Trophoblast cell (in vitro differentiated cells and primary cell): Measurements from ENCODE around the gene SEPTIN14.

Source experiments
- DNase-seq, 2 donors: peaks; one replicate each; pipeline ENCODE4 v3.0.0-alpha.2; 2016
- H2AFZ ChIP-seq: 2 replicates; pipeline ENCODE4 v1.6.1; 2013; ENCODE audit warnings: low read length, moderate library complexity, mild to moderate bottlenecking; ENCODE audit not compliant: insufficient read depth, poor library complexity
- H2AK5ac ChIP-seq: 2 replicates; pipeline ENCODE4 v1.6.1; 2013; ENCODE audit warnings: mild to moderate bottlenecking, low read length
- H2BK120ac ChIP-seq: 2 replicates; pipeline ENCODE4 v1.6.1; 2013; ENCODE audit warnings: low read length, mild to moderate bottlenecking, moderate library complexity; ENCODE audit not compliant: insufficient read depth, poor library complexity
- H2BK12ac ChIP-seq: 2 replicates; pipeline ENCODE4 v1.6.1; 2013; ENCODE audit warnings: mild to moderate bottlenecking, low read length, moderate library complexity
- H2BK5ac ChIP-seq: 2 replicates; pipeline ENCODE4 v1.6.1; 2013; ENCODE audit warnings: low read length, low read depth, moderate library complexity, mild to moderate bottlenecking; ENCODE audit not compliant: poor library complexity
- H3K14ac ChIP-seq: 2 replicates; pipeline ENCODE4 v1.6.1; 2013; ENCODE audit warnings: mild to moderate bottlenecking, low read length
- H3K18ac ChIP-seq: 2 replicates; pipeline ENCODE4 v1.6.1; 2013; ENCODE audit warnings: mild to moderate bottlenecking, low read length
- H3K23ac ChIP-seq: 2 replicates; pipeline ENCODE4 v1.6.1; 2013; ENCODE audit warnings: low read length
- H3K27ac ChIP-seq: 2 replicates; pipeline ENCODE4 v1.5.1; 2013; ENCODE audit warnings: low read depth, mild to moderate bottlenecking, inconsistent platforms, low read length, moderate library complexity
- H3K27me3 ChIP-seq: 2 replicates; pipeline ENCODE4 v1.6.1; 2013; ENCODE audit warnings: inconsistent platforms, mild to moderate bottlenecking, low read length, moderate library complexity; ENCODE audit not compliant: insufficient read depth
- H3K36me3 ChIP-seq, 2 experiments: 1 replicate in 1 of 2; 2 replicates in 1 of 2; pipeline ENCODE4 v1.6.1; 2013; ENCODE audit warnings: low read length in 2 of 2, mild to moderate bottlenecking in 2 of 2, moderate library complexity in 1 of 2; ENCODE audit not compliant: insufficient read depth in 2 of 2, control insufficient read depth in 1 of 2
- H3K4ac ChIP-seq: 2 replicates; pipeline ENCODE4 v1.6.1; 2013; ENCODE audit warnings: low read depth, mild to moderate bottlenecking, low read length, moderate library complexity
- H3K4me1 ChIP-seq, 2 experiments: 1 replicate in 1 of 2; 2 replicates in 1 of 2; pipeline ENCODE4 v1.6.1; 2013; ENCODE audit warnings: low read length in 2 of 2, mild to moderate bottlenecking in 2 of 2, moderate library complexity in 1 of 2; ENCODE audit not compliant: insufficient read depth in 2 of 2, control insufficient read depth in 1 of 2
- H3K4me2 ChIP-seq: 2 replicates; pipeline ENCODE4 v1.6.1; 2013; ENCODE audit warnings: inconsistent platforms, mild to moderate bottlenecking, low read length, moderate library complexity
- H3K4me3 ChIP-seq: 2 replicates; pipeline ENCODE4 v1.5.1; 2013; ENCODE audit warnings: mild to moderate bottlenecking, low read depth, low read length, inconsistent platforms
- H3K79me1 ChIP-seq: one replicate; pipeline ENCODE4 v1.6.1; 2013; ENCODE audit warnings: low read length
- H3K79me2 ChIP-seq: 2 replicates; pipeline ENCODE4 v1.6.1; 2013; ENCODE audit warnings: low read length, mild to moderate bottlenecking; ENCODE audit not compliant: control insufficient read depth, insufficient read depth, poor library complexity
- H3K9ac ChIP-seq: 2 replicates; pipeline ENCODE4 v1.6.1; 2013; ENCODE audit warnings: mild to moderate bottlenecking, low read length
- H3K9me3 ChIP-seq: 2 replicates; pipeline ENCODE4 v1.6.1; 2013; ENCODE audit warnings: low read depth, mild to moderate bottlenecking, control low read depth, inconsistent platforms, low read length; ENCODE audit not compliant: insufficient read depth
- H4K12ac ChIP-seq: 2 replicates; pipeline ENCODE4 v1.6.1; 2013; ENCODE audit warnings: low read depth, mild to moderate bottlenecking, low read length, moderate library complexity
- H4K8ac ChIP-seq: 2 replicates; pipeline ENCODE4 v1.6.1; 2013; ENCODE audit warnings: low read depth, mild to moderate bottlenecking, low read length, moderate library complexity
- H4K91ac ChIP-seq: one replicate; pipeline ENCODE4 v1.6.1; 2013; ENCODE audit warnings: low read depth, mild to moderate bottlenecking, low read length, moderate library complexity
- WGBS: extraction: QIAGEN DNeasy Blood & Tissue Kit; methylation state at CpG from one replicate; pipeline ENCODE4 v1.1.7; 2013; ENCODE audit warnings: missing lambda C conversion rate; ENCODE audit not compliant: insufficient read length, insufficient coverage; ENCODE audit errors: extremely low coverage; 5-methylcytosine and 5-hydroxymethylcytosine counted together

Gene SEPTIN14

GRCh38 chr7:55884321-55884720 lies 21.8 kb upstream of the SEPTIN14 start:
- H3K14ac ChIP-seq = no peak overlapping the region
- no peak overlapping the region for H3K18ac ChIP-seq
- WGBS = no CpG with 5 or more reads among the region's 3 CpGs
- H2AK5ac ChIP-seq = no peak overlapping the region
- H4K91ac ChIP-seq = no peak overlapping the region
- no peak overlapping the region for H4K8ac ChIP-seq
- H3K79me1 ChIP-seq = peaks cover 6% of the 10 kb centered on the region
- no peak overlapping the region for H2BK12ac ChIP-seq
- H3K4ac ChIP-seq = no peak overlapping the region
- H2AFZ ChIP-seq = no peak overlapping the region
- no peaks in the 10 kb centered on the region for H3K27me3 ChIP-seq
- H3K9ac ChIP-seq = no peak overlapping the region
- no peak overlapping the region for H4K12ac ChIP-seq
- no peaks in the 10 kb centered on the region for H3K9me3 ChIP-seq
- no peaks in the 10 kb centered on the region for H3K36me3 ChIP-seq
- no peak for DNase-seq
- no peak overlapping the region for H2BK120ac ChIP-seq
- no peaks in the 10 kb centered on the region for H3K4me1 ChIP-seq
- H3K4me2 ChIP-seq = no peak overlapping the region
- H3K4me3 ChIP-seq = no peak overlapping the region
- peaks cover 4% of the 10 kb centered on the region for H3K79me2 ChIP-seq
- no peak overlapping the region for H2BK5ac ChIP-seq
- no peak overlapping the region for H3K23ac ChIP-seq
- H3K27ac ChIP-seq = no peak overlapping the region

GRCh38 chr7:55878691-55879090 lies 16.1 kb upstream of the SEPTIN14 start:
- WGBS = no CpG with 5 or more reads among the region's 3 CpGs
- H3K4ac ChIP-seq = no peak overlapping the region

GRCh38 chr7:55877308-55877707 lies 14.8 kb upstream of the SEPTIN14 start:
- no peak for DNase-seq
- Histone ChIP-seq H4K12ac (no peak overlapping the region), H3K4me3 (no peak overlapping the region), H3K36me3 (no peaks in the 10 kb centered on the region), H3K4me1 (no peaks in the 10 kb centered on the region), H2AK5ac (no peak overlapping the region), H3K18ac (no peak overlapping the region), H4K91ac (no peak overlapping the region), H3K79me2 (no peaks in the 10 kb centered on the region), H3K4me2 (no peak overlapping the region), H2BK5ac (no peak overlapping the region), H3K23ac (no peak overlapping the region), H3K27ac (no peak overlapping the region), H3K14ac (no peak overlapping the region), H3K27me3 (no peaks in the 10 kb centered on the region), H3K9me3 (peaks cover 12% of the 10 kb centered on the region), H2BK12ac (no peak overlapping the region), H3K4ac (no peak overlapping the region), H3K79me1 (no peaks in the 10 kb centered on the region), H2BK120ac (no peak overlapping the region), H3K9ac (no peak overlapping the region), H2AFZ (no peak overlapping the region), H4K8ac (no peak overlapping the region)
- no CpG with 5 or more reads among the region's 6 CpGs for WGBS

More at GRCh38 chr7:55878691-55879090, 16.1 kb upstream of the SEPTIN14 start:
- H3K4me2 ChIP-seq = no peak overlapping the region
- H3K9me3 ChIP-seq = peaks cover 11% of the 10 kb centered on the region
- H2BK120ac ChIP-seq = no peak overlapping the region
- no peak overlapping the region for H2BK5ac ChIP-seq
- DNase-seq = no peak
- H4K91ac ChIP-seq = no peak overlapping the region
- H2BK12ac ChIP-seq = no peak overlapping the region
- H3K14ac ChIP-seq = no peak overlapping the region
- no peak overlapping the region for H3K27ac ChIP-seq
- no peaks in the 10 kb centered on the region for H3K79me2 ChIP-seq
- no peaks in the 10 kb centered on the region for H3K79me1 ChIP-seq
- H3K4me1 ChIP-seq = no peaks in the 10 kb centered on the region
- H2AFZ ChIP-seq = no peak overlapping the region
- H3K9ac ChIP-seq = no peak overlapping the region
- no peak overlapping the region for H3K23ac ChIP-seq
- H3K36me3 ChIP-seq = no peaks in the 10 kb centered on the region
- no peak overlapping the region for H3K18ac ChIP-seq
- H2AK5ac ChIP-seq = no peak overlapping the region
- no peak overlapping the region for H4K8ac ChIP-seq
- no peak overlapping the region for H3K4me3 ChIP-seq
- no peak overlapping the region for H4K12ac ChIP-seq
- no peaks in the 10 kb centered on the region for H3K27me3 ChIP-seq

GRCh38 chr7:55873765-55874164 lies 11.2 kb upstream of the SEPTIN14 start:
- H3K79me1 ChIP-seq = no peaks in the 10 kb centered on the region
- H2AK5ac ChIP-seq = no peak overlapping the region
- H3K14ac ChIP-seq = no peak overlapping the region
- no CpG with 5 or more reads among the region's 3 CpGs for WGBS
- H3K36me3 ChIP-seq = no peaks in the 10 kb centered on the region
- H4K91ac ChIP-seq = no peak overlapping the region
- no peak overlapping the region for H2AFZ ChIP-seq
- H4K12ac ChIP-seq = no peak overlapping the region
- H3K23ac ChIP-seq = no peak overlapping the region
- H3K4me2 ChIP-seq = no peak overlapping the region
- no peak overlapping the region for H4K8ac ChIP-seq
- H3K27me3 ChIP-seq = no peaks in the 10 kb centered on the region
- H2BK5ac ChIP-seq = no peak overlapping the region
- H3K79me2 ChIP-seq = no peaks in the 10 kb centered on the region
- H2BK120ac ChIP-seq = no peak overlapping the region
- H3K27ac ChIP-seq = no peak overlapping the region
- no peaks in the 10 kb centered on the region for H3K4me1 ChIP-seq
- H2BK12ac ChIP-seq = no peak overlapping the region
- H3K9ac ChIP-seq = no peak overlapping the region
- no peak overlapping the region for H3K4me3 ChIP-seq
- H3K18ac ChIP-seq = no peak overlapping the region
- H3K4ac ChIP-seq = no peak overlapping the region
- no peak for DNase-seq
- peaks cover 18% of the 10 kb centered on the region for H3K9me3 ChIP-seq
